HepG2 (cell line): Measurements from ENCODE around the gene WIZ. TPM values are rescaled to one million over a fixed set of nuclear protein-coding genes. Genes with fewer than 3 reads are reported as not detected.

Source experiments
- ARNT ChIP-seq: fragments of 450-650 bp; IDR thresholded peaks from 2 replicates; pipeline ENCODE4 v1.6.1; 2017
- ATF7 ChIP-seq, 2 experiments: fragments of 450-650 bp in 1 of 2; sonication (generic) in 1 of 2; formaldehyde crosslinking in 1 of 2; IDR thresholded peaks; 2 replicates each; pipeline versions ENCODE4 v1.4.0 to v1.6.1; 2016 to 2020; ENCODE audit warnings: antibody characterized with exemption in 1 of 2, mild to moderate bottlenecking in 1 of 2, missing genetic modification reagents in 1 of 2
- BHLHE40 ChIP-seq: IDR thresholded peaks from 2 replicates; pipeline ENCODE4 v1.6.1; 2011; ENCODE audit warnings: low read length, improper control_type of control experiment
- CAMTA2 ChIP-seq: sonication (generic); formaldehyde crosslinking; IDR thresholded peaks from 2 replicates; pipeline ENCODE4 v1.4.0; 2020; ENCODE audit warnings: mild to moderate bottlenecking, missing genetic modification reagents, borderline replicate concordance
- CEBPG ChIP-seq: IDR thresholded peaks from 2 replicates; pipeline ENCODE4 v1.6.1; 2016
- CENPT ChIP-seq: sonication (generic); formaldehyde crosslinking; IDR thresholded peaks from 2 replicates; pipeline ENCODE4 v1.8.0; 2022; ENCODE audit warnings: low read depth, mild to moderate bottlenecking, moderate library complexity, missing genetic modification reagents
- GATAD2A ChIP-seq: IDR thresholded peaks from 2 replicates; pipeline ENCODE4 v1.6.1; 2016
- HNF4A ChIP-seq: sonication (generic); formaldehyde crosslinking; IDR thresholded peaks from 2 replicates; pipeline ENCODE4 v1.4.0; 2020; ENCODE audit warnings: missing genetic modification reagents
- JUNB ChIP-seq: sonication (generic); formaldehyde crosslinking; IDR thresholded peaks from 2 replicates; pipeline ENCODE4 v1.8.0; 2022; ENCODE audit warnings: missing genetic modification reagents, mild to moderate bottlenecking, borderline replicate concordance
- KLF12 ChIP-seq: sonication (generic); formaldehyde crosslinking; IDR thresholded peaks from 2 replicates; pipeline ENCODE4 v1.4.0; 2020; ENCODE audit warnings: missing genetic modification reagents, borderline replicate concordance
- NR0B2 ChIP-seq: sonication (generic); formaldehyde crosslinking; IDR thresholded peaks from 2 replicates; pipeline ENCODE4 v1.4.0; 2020; ENCODE audit warnings: mild to moderate bottlenecking, missing genetic modification reagents
- NR2F6 ChIP-seq, 2 experiments: IDR thresholded peaks; 2 replicates each; pipeline ENCODE4 v1.6.1; 2016; ENCODE audit warnings: antibody characterized with exemption in 1 of 2, mild to moderate bottlenecking in 1 of 2
- SAFB2 ChIP-seq: sonication (generic); formaldehyde crosslinking; IDR thresholded peaks from 2 replicates; pipeline ENCODE4 v1.5.1; 2020; ENCODE audit warnings: missing genetic modification reagents, low read depth, mild to moderate bottlenecking, borderline replicate concordance
- SALL1 ChIP-seq: sonication (generic); formaldehyde crosslinking; IDR thresholded peaks from 2 replicates; pipeline ENCODE4 v1.8.0; 2022; ENCODE audit warnings: mild to moderate bottlenecking, missing genetic modification reagents
- TBX2 ChIP-seq: sonication (generic); formaldehyde crosslinking; IDR thresholded peaks from 2 replicates; pipeline ENCODE4 v1.5.0; 2020; ENCODE audit warnings: missing genetic modification reagents, mild to moderate bottlenecking, borderline replicate concordance
- TRIM22 ChIP-seq: fragments of 450-650 bp; IDR thresholded peaks from 2 replicates; pipeline ENCODE4 v1.6.1; 2017
- YEATS2 ChIP-seq: sonication (generic); formaldehyde crosslinking; IDR thresholded peaks from 2 replicates; pipeline ENCODE4 v1.4.0; 2020; ENCODE audit warnings: missing genetic modification reagents, borderline replicate concordance
- ZBTB34 ChIP-seq: sonication (generic); formaldehyde crosslinking; IDR thresholded peaks from 2 replicates; pipeline ENCODE4 v1.8.0; 2022; ENCODE audit warnings: mild to moderate bottlenecking, missing genetic modification reagents
- ZBTB43 ChIP-seq: sonication (generic); formaldehyde crosslinking; conservative IDR thresholded peaks from 2 replicates; pipeline ENCODE4 v1.4.0; 2020; ENCODE audit warnings: missing genetic modification reagents
- ZFP62 ChIP-seq: sonication (generic); formaldehyde crosslinking; IDR thresholded peaks from 2 replicates; pipeline ENCODE4 v1.4.0; 2020; ENCODE audit warnings: missing genetic modification reagents
- ZFY ChIP-seq: sonication (generic); formaldehyde crosslinking; IDR thresholded peaks from 2 replicates; pipeline ENCODE4 v1.4.0; 2020; ENCODE audit warnings: missing genetic modification reagents
- ZNF207 ChIP-seq: fragments of 450-650 bp; IDR thresholded peaks from 2 replicates; pipeline ENCODE4 v1.6.1; 2016; ENCODE audit warnings: antibody characterized with exemption, borderline replicate concordance
- ZNF557 ChIP-seq: sonication (generic); formaldehyde crosslinking; IDR thresholded peaks from 2 replicates; pipeline ENCODE4 v1.4.0; 2020; ENCODE audit warnings: missing genetic modification reagents
- ZNF580 ChIP-seq: IDR thresholded peaks from 2 replicates; pipeline ENCODE4 v1.6.1; 2016; ENCODE audit warnings: low read depth, borderline replicate concordance
- ZNF644 ChIP-seq: IDR thresholded peaks from 2 replicates; pipeline ENCODE4 v1.6.1; 2016; ENCODE audit warnings: low read depth
- ZNF781 ChIP-seq: sonication (generic); formaldehyde crosslinking; IDR thresholded peaks from 2 replicates; pipeline ENCODE4 v1.5.1; 2020; ENCODE audit warnings: borderline replicate concordance, mild to moderate bottlenecking, missing genetic modification reagents; ENCODE audit errors: not compliant biosample characterization
- polyA plus RNA-seq, 8 experiments: library from polyadenylated mRNA; depleted of rRNA in 3 of 8; stranded (reverse) in 7 of 8; unstranded in 1 of 8; fragments of >200 nt; fragmentation: Illumina TruSeq in 4 of 8; extraction: Trizol in 4 of 8; gene quantifications; 2 replicates each; pipeline versions ENCODE4 v1.2.1 to v1.2.3, GENCODE V29; 2011 to 2016; ENCODE audit warnings: low read depth in 4 of 8, missing spikeins in 1 of 8, mixed read lengths in 1 of 8; ENCODE audit not compliant: insufficient read depth in 1 of 8
- total RNA-seq, 5 experiments: library from RNA; depleted of rRNA; stranded (reverse); fragments of >200 nt; fragmentation: Illumina TruSeq; extraction: Trizol; gene quantifications; 2 replicates each; pipeline ENCODE4 v1.2.3, GENCODE V29; 2016; ENCODE audit warnings: low read depth in 1 of 5

Gene WIZ
- total and polyA plus RNA-seq, 2 of the 13 experiments (the other 11 are each of a cell fraction or from before 2014, with no cell fraction given) = 4.7 to 4.8 TPM

- TF ChIP-seq CEBPG (CRISPR knock-in tag) (peak; percentile 62), ZFP62 (CRISPR knock-in tag) (no peak), ZNF644 (no peak), GATAD2A (CRISPR knock-in tag) (peak; percentile 70), JUNB (CRISPR knock-in tag) (no peak), CAMTA2 (CRISPR knock-in tag) (no peak), TBX2 (CRISPR knock-in tag) (no peak), ZBTB43 (CRISPR knock-in tag) (no peak), KLF12 (no peak), HNF4A (CRISPR knock-in tag) (peak; percentile 95), ATF7 (IDR thresholded peaks at IDR 0.05) (peak; percentile 81), ATF7 (CRISPR knock-in tag; IDR thresholded peaks at IDR 0.05) (no peak), CENPT (CRISPR knock-in tag) (no peak), TRIM22 (no peak), BHLHE40 (no peak), ARNT (no peak), ZNF207 (no peak), NR2F6 (IDR thresholded peaks at IDR 0.05) (peak; percentile 98), NR2F6 (CRISPR knock-in tag; IDR thresholded peaks at IDR 0.05) (peak; percentile 91), NR0B2 (CRISPR knock-in tag) (no peak), ZBTB34 (CRISPR knock-in tag) (no peak), SAFB2 (CRISPR knock-in tag) (no peak), ZNF557 (CRISPR knock-in tag) (no peak), ZNF781 (CRISPR knock-in tag) (no peak), YEATS2 (CRISPR knock-in tag) (no peak), ZNF580 (CRISPR knock-in tag) (no peak), ZFY (no peak), SALL1 (CRISPR knock-in tag) (peak; percentile 73)
These were observed 19.1 kb upstream of the WIZ start (continued) for GRCh38 chr19:15468675-15469512.
